NCI-H510A treated with DMSO at 0.1 percent for 48 hours (cell line): ENCODE measurements around the gene KCNIP1.

Source experiments
- DNase-seq: peaks from one replicate; lab custom pipeline; 2025; lab: John Stamatoyannopoulos, UW

The KCNIP1 gene

GRCh38 chr5:170628691-170629565 lies 125.1 kb downstream of the KCNIP1 start:
- DNase-seq: no peak

GRCh38 chr5:170629566-170630175 lies 125.9 kb downstream of the KCNIP1 start:
- no peak for DNase-seq

- no peak for DNase-seq
Measured at GRCh38 chr5:170630226-170630625, 126.4 kb downstream of the KCNIP1 start.

- DNase-seq: no peak
Measured at GRCh38 chr5:170630711-170631141, 126.9 kb downstream of the KCNIP1 start.

GRCh38 chr5:170631466-170632195 lies 127.8 kb downstream of the KCNIP1 start:
- no peak for DNase-seq

- DNase-seq: no peak
Measured at GRCh38 chr5:170632266-170632984, 128.6 kb downstream of the KCNIP1 start.

GRCh38 chr5:170632985-170633234 lies 129.1 kb downstream of the KCNIP1 start:
- DNase-seq: no peak

- DNase-seq: peak; percentile 50
Measured at GRCh38 chr5:170633235-170634081, 129.6 kb downstream of the KCNIP1 start.

- DNase-seq: no peak
Measured at GRCh38 chr5:170634256-170634990, 130.6 kb downstream of the KCNIP1 start.

GRCh38 chr5:170635706-170636105 lies 131.9 kb downstream of the KCNIP1 start:
- DNase-seq: no peak

GRCh38 chr5:170636206-170636605 lies 132.4 kb downstream of the KCNIP1 start:
- no peak for DNase-seq

GRCh38 chr5:170636801-170637477 lies 133.1 kb downstream of the KCNIP1 start:
- DNase-seq: no peak

GRCh38 chr5:170638051-170638450 lies 134.2 kb downstream of the KCNIP1 start:
- DNase-seq: no peak

- DNase-seq: peak; percentile 17
Measured at GRCh38 chr5:170638454-170639220, 134.8 kb downstream of the KCNIP1 start.

GRCh38 chr5:170639221-170639925 lies 135.6 kb downstream of the KCNIP1 start:
- no peak for DNase-seq

GRCh38 chr5:170640731-170641588 lies 137.1 kb downstream of the KCNIP1 start:
- DNase-seq: no peak

GRCh38 chr5:170641589-170642031 lies 137.8 kb downstream of the KCNIP1 start:
- DNase-seq: no peak
